ENCODE data around the gene DIAPH1.

GRCh38 chr5:141557681-141558136 is 61.1 kb downstream of the DIAPH1 start:
- TF ChIP-seq CTCF (IDR thresholded peaks at IDR 0.05; ENCODE audit: low read depth, low read length, poor library complexity, severe bottlenecking) = peak; percentile 88
- TF ChIP-seq EZH2phosphoT487 (IDR thresholded peaks at IDR 0.05; ENCODE audit: borderline replicate concordance, low read length) = no peak

Data from DOHH2 (cell line).